Neural cell (in vitro differentiated cells): ENCODE results near the gene LRCH4. TPM values are rescaled to one million over a fixed set of nuclear protein-coding genes. Genes with fewer than 3 reads are reported as not detected.
"Not testable (repeated sequence)": the region's sequence is repeated elsewhere in the genome, so short reads cannot be mapped to it uniquely, and the experiment has no call there.

Experiments
- H2AFZ ChIP-seq: fragments of 200-600, 300-800 bp; sonication (generic), shearing (Covaris generic); 2 replicates; pipeline ENCODE4 v1.6.0; 2014; ENCODE audit warnings: low read depth, mild to moderate bottlenecking, antibody characterized with exemption, low read length, moderate library complexity
- H3F3A ChIP-seq: fragments of 200-600 bp; shearing (Covaris generic); 2 replicates; pipeline ENCODE4 v1.6.1; 2016; ENCODE audit warnings: mild to moderate bottlenecking, moderate library complexity, mixed read lengths, antibody characterized with exemption, low read length; ENCODE audit not compliant: insufficient read depth, poor library complexity, severe bottlenecking
- H3K27ac ChIP-seq: fragments of 200-600, 300-800 bp; sonication (generic), shearing (Covaris generic); 2 replicates; pipeline ENCODE4 v1.5.1; 2014; ENCODE audit warnings: mild to moderate bottlenecking, low read length, moderate library complexity
- H3K27me3 ChIP-seq: fragments of 300-800, 200-600 bp; sonication (generic), shearing (Covaris generic); 2 replicates; pipeline ENCODE4 v1.6.0; 2014; ENCODE audit warnings: mild to moderate bottlenecking, low read depth, low read length, moderate library complexity; ENCODE audit not compliant: insufficient read depth
- H3K36me3 ChIP-seq: fragments of 300-800, 200-600 bp; sonication (generic), shearing (Covaris generic); 2 replicates; pipeline ENCODE4 v1.5.1; 2014; ENCODE audit warnings: mild to moderate bottlenecking, antibody characterized with exemption, low read length, moderate library complexity; ENCODE audit not compliant: insufficient read depth
- H3K4me2 ChIP-seq: fragments of 300-800, 200-600 bp; sonication (generic), shearing (Covaris generic); 2 replicates; pipeline ENCODE4 v1.6.0; 2014; ENCODE audit warnings: mild to moderate bottlenecking, low read length
- H3K4me3 ChIP-seq: fragments of 300-800, 200-600 bp; sonication (generic), shearing (Covaris generic); 2 replicates; pipeline ENCODE4 v1.5.1; 2014; ENCODE audit warnings: mild to moderate bottlenecking, low read length, moderate library complexity
- H3K79me2 ChIP-seq: fragments of 200-600 bp; shearing (Covaris generic); replicated peaks from 2 replicates; pipeline ENCODE4 v1.6.0; 2014; ENCODE audit warnings: mild to moderate bottlenecking, low read length, moderate library complexity; ENCODE audit not compliant: insufficient read depth
- H3K9ac ChIP-seq: fragments of 300-800, 200-600 bp; sonication (generic), shearing (Covaris generic); 2 replicates; pipeline ENCODE4 v1.6.1; 2016; ENCODE audit warnings: mild to moderate bottlenecking, low read length, mixed read lengths
- H3K9me2 ChIP-seq: fragments of 200-600 bp; shearing (Covaris generic); 2 replicates; pipeline ENCODE4 v1.6.1; 2016; ENCODE audit warnings: mild to moderate bottlenecking, low read length, mixed read lengths; ENCODE audit not compliant: insufficient read depth
- H3K9me3 ChIP-seq: fragments of 200-600, 300-800 bp; sonication (generic), shearing (Covaris generic); 2 replicates; pipeline ENCODE4 v1.6.1; 2016; ENCODE audit warnings: mild to moderate bottlenecking, mixed run types, low read length, moderate library complexity, mixed read lengths
- H4K20me1 ChIP-seq: fragments of 200-600 bp; shearing (Covaris generic); 2 replicates; pipeline ENCODE4 v1.6.1; 2016; ENCODE audit warnings: mild to moderate bottlenecking, mixed run types; ENCODE audit not compliant: insufficient read depth
- CTCF ChIP-seq: fragments of 450-650 bp; IDR thresholded peaks from 2 replicates; pipeline ENCODE4 v1.5.1; 2014; ENCODE audit warnings: antibody characterized with exemption, mild to moderate bottlenecking, moderate library complexity; ENCODE audit not compliant: poor library complexity, severe bottlenecking
- EP300 ChIP-seq: fragments of 450-650 bp; conservative IDR thresholded peaks from 2 replicates; pipeline ENCODE4 v1.6.1; 2014; ENCODE audit warnings: antibody characterized with exemption, mild to moderate bottlenecking, moderate library complexity; ENCODE audit not compliant: poor library complexity, severe bottlenecking
- EZH2 ChIP-seq: fragments of 200-600, 300-800 bp; shearing (Covaris generic), sonication (generic); IDR thresholded peaks from 2 replicates; pipeline ENCODE4 v1.6.1; 2014; ENCODE audit warnings: antibody characterized with exemption, low read length, borderline replicate concordance, mild to moderate bottlenecking; ENCODE audit not compliant: insufficient read depth, poor library complexity, severe bottlenecking
- MXI1 ChIP-seq: fragments of 450-650 bp; conservative IDR thresholded peaks from 2 replicates; pipeline ENCODE4 v1.6.1; 2014; ENCODE audit warnings: antibody characterized with exemption, mild to moderate bottlenecking; ENCODE audit not compliant: poor library complexity, severe bottlenecking
- POLR2AphosphoS5 ChIP-seq: IDR thresholded peaks from 2 replicates; pipeline ENCODE4 v1.6.1; 2012
- RAD21 ChIP-seq: fragments of 450-650 bp; conservative IDR thresholded peaks from 2 replicates; pipeline ENCODE4 v1.6.1; 2014; ENCODE audit warnings: antibody characterized with exemption, mild to moderate bottlenecking, moderate library complexity
- REST ChIP-seq: IDR thresholded peaks from 2 replicates; pipeline ENCODE4 v1.6.1; 2012; ENCODE audit warnings: borderline replicate concordance
- SMC3 ChIP-seq: fragments of 450-650 bp; conservative IDR thresholded peaks from 2 replicates; pipeline ENCODE4 v1.6.1; 2014; ENCODE audit warnings: antibody characterized with exemption, mild to moderate bottlenecking, moderate library complexity; ENCODE audit not compliant: poor library complexity
- TAF1 ChIP-seq: IDR thresholded peaks from 2 replicates; pipeline ENCODE4 v1.6.1; 2012; ENCODE audit warnings: low read depth
- polyA plus RNA-seq: library from polyadenylated mRNA; depleted of rRNA; stranded (reverse); fragments of >200 nt; gene quantifications from 2 replicates; pipeline ENCODE4 v1.2.3, GENCODE V29; 2014

The LRCH4 gene
- polyA plus RNA-seq, 1 donor from 2014 or later: 17.2 TPM

- Histone ChIP-seq H2AFZ (no peak overlapping the region), H3K9me3 (no peaks in the 10 kb centered on the region), H3K36me3 (no peaks in the 10 kb centered on the region), H3K27ac (no peak overlapping the region), H3K9ac (no peak overlapping the region), H4K20me1 (no peaks in the 10 kb centered on the region), H3K4me3 (no peak overlapping the region), H3K4me2 (no peak overlapping the region), H3K9me2 (no peaks in the 10 kb centered on the region), H3K79me2 (no peaks in the 10 kb centered on the region), H3K27me3 (peaks cover 23% of the 10 kb centered on the region), H3F3A (no peaks in the 10 kb centered on the region)
- TF ChIP-seq CTCF (no peak), SMC3 (no peak), POLR2AphosphoS5 (no peak), TAF1 (no peak)
These were observed 19.9 kb downstream of the LRCH4 start for GRCh38 chr7:100566018-100566531.

GRCh38 chr7:100565133-100565571 lies 20.8 kb downstream of the LRCH4 start:
- H3K27me3 ChIP-seq: peaks cover 14% of the 10 kb centered on the region
- no peaks in the 10 kb centered on the region for H4K20me1 ChIP-seq
- TF ChIP-seq CTCF: no peak
- no peak for TF ChIP-seq POLR2AphosphoS5
- no peak for TF ChIP-seq SMC3
- no peak for TF ChIP-seq EZH2
- no peak for TF ChIP-seq RAD21
- TF ChIP-seq TAF1: no peak
- no peak for TF ChIP-seq REST
- TF ChIP-seq EP300: no peak
- TF ChIP-seq MXI1: no peak
- H3K4me2 ChIP-seq: no peak overlapping the region
- no peaks in the 10 kb centered on the region for H3K9me3 ChIP-seq
- no peak overlapping the region for H3K9ac ChIP-seq
- H3K36me3 ChIP-seq: no peaks in the 10 kb centered on the region
- H3K9me2 ChIP-seq: no peaks in the 10 kb centered on the region
- H2AFZ ChIP-seq: no peak overlapping the region
- H3F3A ChIP-seq: no peaks in the 10 kb centered on the region
- H3K79me2 ChIP-seq: no peaks in the 10 kb centered on the region
- no peak overlapping the region for H3K4me3 ChIP-seq
- H3K27ac ChIP-seq: no peak overlapping the region

GRCh38 chr7:100564405-100564804 lies 21.5 kb downstream of the LRCH4 start:
- not testable (repeated sequence) for H3F3A ChIP-seq, H3K9me3 ChIP-seq, H2AFZ ChIP-seq, H3K9me2 ChIP-seq, H3K4me2 ChIP-seq, H3K36me3 ChIP-seq, H3K27me3 ChIP-seq, H3K9ac ChIP-seq, H3K4me3 ChIP-seq, H3K79me2 ChIP-seq, H4K20me1 ChIP-seq, H3K27ac ChIP-seq
